D721Med (cell line): ENCODE measurements around the gene TNNI2.

Experiments
- DNase-seq: peaks from one replicate; pipeline ENCODE4 v3.0.0; 2011; ENCODE audit warnings: low spot score; ENCODE audit not compliant: insufficient read length
- FAIRE-seq: peaks from 2 replicates; lab custom pipeline; 2011; peaks lifted over from hg19 to GRCh38; lab: Jason Lieb, UNC
- CTCF ChIP-seq: IDR thresholded peaks from 2 replicates; pipeline ENCODE4 v1.5.1; 2012; ENCODE audit warnings: mild to moderate bottlenecking, control low read depth; ENCODE audit not compliant: insufficient read depth; ENCODE audit errors: missing control alignments

Gene TNNI2

GRCh38 chr11:1845095-1845429 lies 6.3 kb downstream of the TNNI2 start:
- TF ChIP-seq CTCF = no peak
- FAIRE-seq = no peak
- no peak for DNase-seq

GRCh38 chr11:1845561-1846452 lies 7.0 kb downstream of the TNNI2 start:
- TF ChIP-seq CTCF = no peak
- no peak for DNase-seq
- FAIRE-seq = no peak

- FAIRE-seq = no peak
- DNase-seq = no peak
- no peak for TF ChIP-seq CTCF
Observed at GRCh38 chr11:1846453-1846932, 7.7 kb downstream of the TNNI2 start.

- FAIRE-seq (no peak), DNase-seq (no peak)
- no peak for TF ChIP-seq CTCF
Observed at GRCh38 chr11:1847006-1847735, 8.4 kb downstream of the TNNI2 start.

GRCh38 chr11:1847926-1848639 lies 9.3 kb downstream of the TNNI2 start:
- DNase-seq = no peak
- FAIRE-seq = no peak
- TF ChIP-seq CTCF = no peak

GRCh38 chr11:1848640-1849430 lies 10.1 kb downstream of the TNNI2 start:
- no peak for FAIRE-seq
- DNase-seq = no peak
- no peak for TF ChIP-seq CTCF
